Suprapubic skin (tissue), 3 donors: ENCODE results near the gene NOTO.

Source experiments
- EP300 ChIP-seq: sonication (generic); formaldehyde crosslinking; IDR thresholded peaks from one replicate; pipeline ENCODE4 v1.6.1; 2017; ENCODE audit warnings: antibody characterized with exemption
- POLR2A ChIP-seq, 2 donors: fragments of 450-650 bp; IDR thresholded peaks; one replicate each; pipeline ENCODE4 v1.6.1; 2017; ENCODE audit warnings: antibody characterized with exemption in 2 of 2, mild to moderate bottlenecking in 2 of 2, moderate library complexity in 2 of 2
- TF ChIP-seq, protein P1 (sequence below), 2 donors: fragments of 200-600 bp in 1 of 2; fragments of 450-650 bp in 1 of 2; sonication (generic) in 1 of 2; IDR thresholded peaks; one replicate each; pipeline ENCODE4 v1.5.1; 2016 to 2019; ENCODE audit warnings: antibody characterized with exemption in 2 of 2, mild to moderate bottlenecking in 1 of 2, moderate library complexity in 1 of 2

GRCh38 chr2:73238976-73239375 lies 36.6 kb downstream of the NOTO start:
- no peak for TF ChIP-seq POLR2A (IDR thresholded peaks at IDR 0.05)
- TF ChIP-seq, protein P1, sequence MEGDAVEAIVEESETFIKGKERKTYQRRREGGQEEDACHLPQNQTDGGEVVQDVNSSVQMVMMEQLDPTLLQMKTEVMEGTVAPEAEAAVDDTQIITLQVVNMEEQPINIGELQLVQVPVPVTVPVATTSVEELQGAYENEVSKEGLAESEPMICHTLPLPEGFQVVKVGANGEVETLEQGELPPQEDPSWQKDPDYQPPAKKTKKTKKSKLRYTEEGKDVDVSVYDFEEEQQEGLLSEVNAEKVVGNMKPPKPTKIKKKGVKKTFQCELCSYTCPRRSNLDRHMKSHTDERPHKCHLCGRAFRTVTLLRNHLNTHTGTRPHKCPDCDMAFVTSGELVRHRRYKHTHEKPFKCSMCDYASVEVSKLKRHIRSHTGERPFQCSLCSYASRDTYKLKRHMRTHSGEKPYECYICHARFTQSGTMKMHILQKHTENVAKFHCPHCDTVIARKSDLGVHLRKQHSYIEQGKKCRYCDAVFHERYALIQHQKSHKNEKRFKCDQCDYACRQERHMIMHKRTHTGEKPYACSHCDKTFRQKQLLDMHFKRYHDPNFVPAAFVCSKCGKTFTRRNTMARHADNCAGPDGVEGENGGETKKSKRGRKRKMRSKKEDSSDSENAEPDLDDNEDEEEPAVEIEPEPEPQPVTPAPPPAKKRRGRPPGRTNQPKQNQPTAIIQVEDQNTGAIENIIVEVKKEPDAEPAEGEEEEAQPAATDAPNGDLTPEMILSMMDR (IDR thresholded peaks at IDR 0.05): no peak
- TF ChIP-seq EP300: no peak
